ENCODE measurements around the gene DCAF11. TPM values are rescaled to one million over a fixed set of nuclear protein-coding genes. Genes with fewer than 3 reads are reported as not detected.
A peak's percentile ranks its signal among the peaks of the same experiment; 100 is the strongest.

Gene DCAF11
- total and polyA plus RNA-seq, 4 donors = 35.5 to 41.8 (median 38.5) TPM

GRCh38 chr14:24131549-24131966, 17.0 kb downstream of the DCAF11 start:
- H3K27me3 ChIP-seq (ENCODE audit: control insufficient read depth in 1 of 2, insufficient read depth in 2 of 2, low read length in 1 of 2) = no peaks in the 10 kb centered on the region
- H3K4me1 ChIP-seq (ENCODE audit: control insufficient read depth in 1 of 2, insufficient read depth in 2 of 2, low read length in 2 of 2) = no peaks in the 10 kb centered on the region
- no peak overlapping the region for H3K4me3 ChIP-seq (ENCODE audit: low read length in 2 of 2)
- H3K36me3 ChIP-seq (ENCODE audit: control insufficient read depth in 1 of 2, insufficient read depth in 2 of 2, low read length in 1 of 2) = no peaks in the 10 kb centered on the region
- no peaks in the 10 kb centered on the region for H3K9me3 ChIP-seq (ENCODE audit: control insufficient read depth, low read length)
- H3K27ac ChIP-seq (ENCODE audit: low read depth in 1 of 2, low read length in 2 of 2) = no peak overlapping the region
- 60 to 78% methylated on average over 13 to 15 of the region's 15 CpGs for WGBS, 2 donors
- intact Hi-C loops (cut with DNase I) = no loop called here
- ATAC-seq (ENCODE audit: low FRiP score) (no peak), DNase-seq (peak; percentile 33 to 61)

GRCh38 chr14:24132061-24132685, 17.6 kb downstream of the DCAF11 start:
- WGBS, 2 donors = 82 to 90% methylated on average over 24 of the region's 24 CpGs
- no peaks in the 10 kb centered on the region for H3K36me3 ChIP-seq (ENCODE audit: control insufficient read depth in 1 of 2, insufficient read depth in 2 of 2, low read length in 1 of 2)
- H3K9me3 ChIP-seq (ENCODE audit: control insufficient read depth, low read length) = no peaks in the 10 kb centered on the region
- H3K27me3 ChIP-seq (ENCODE audit: control insufficient read depth in 1 of 2, insufficient read depth in 2 of 2, low read length in 1 of 2) = no peaks in the 10 kb centered on the region
- no peak overlapping the region for H3K4me3 ChIP-seq (ENCODE audit: low read length in 2 of 2)
- intact Hi-C loops (cut with DNase I) = no loop called here
- no peaks in the 10 kb centered on the region for H3K4me1 ChIP-seq (ENCODE audit: control insufficient read depth in 1 of 2, insufficient read depth in 2 of 2, low read length in 2 of 2)
- no peak overlapping the region for H3K27ac ChIP-seq (ENCODE audit: low read depth in 1 of 2, low read length in 2 of 2)
- DNase-seq (peak; percentile 36 to 67), ATAC-seq (ENCODE audit: low FRiP score) (no peak)

GRCh38 chr14:24132976-24133375, 18.4 kb downstream of the DCAF11 start:
- intact Hi-C loops (cut with DNase I) = loop anchor here in 1 of 2 donors (1.0 kb wide), 1 partner anchor 17 kb away; no protein-coding TSS in a partner anchor
- no peaks in the 10 kb centered on the region for H3K4me1 ChIP-seq (ENCODE audit: control insufficient read depth in 1 of 2, insufficient read depth in 2 of 2, low read length in 2 of 2)

GRCh38 chr14:24133735-24134134, 19.2 kb downstream of the DCAF11 start:
- Histone ChIP-seq H3K27me3 (ENCODE audit: control insufficient read depth in 1 of 2, insufficient read depth in 2 of 2, low read length in 1 of 2) (no peaks in the 10 kb centered on the region), H3K27ac (ENCODE audit: low read depth in 1 of 2, low read length in 2 of 2) (no peak overlapping the region), H3K9me3 (ENCODE audit: control insufficient read depth, low read length) (no peaks in the 10 kb centered on the region), H3K36me3 (ENCODE audit: control insufficient read depth in 1 of 2, insufficient read depth in 2 of 2, low read length in 1 of 2) (no peaks in the 10 kb centered on the region), H3K4me3 (ENCODE audit: low read length in 2 of 2) (no peak overlapping the region), H3K4me1 (ENCODE audit: control insufficient read depth in 1 of 2, insufficient read depth in 2 of 2, low read length in 2 of 2) (no peaks in the 10 kb centered on the region)
- DNase-seq (no peak), ATAC-seq (ENCODE audit: low FRiP score) (no peak)
- intact Hi-C loops (cut with DNase I) = loop anchor here in 1 of 2 donors (1.0 kb wide), 1 partner anchor 17 kb away; no protein-coding TSS in a partner anchor
- 96 to 97% methylated on average over 1 of the region's 1 CpG for WGBS, 2 donors

More at GRCh38 chr14:24132976-24133375, 18.4 kb downstream of the DCAF11 start:
- ATAC-seq (ENCODE audit: low FRiP score) (no peak), DNase-seq (no peak)
- H3K36me3 ChIP-seq (ENCODE audit: control insufficient read depth in 1 of 2, insufficient read depth in 2 of 2, low read length in 1 of 2) = no peaks in the 10 kb centered on the region
- H3K27me3 ChIP-seq (ENCODE audit: control insufficient read depth in 1 of 2, insufficient read depth in 2 of 2, low read length in 1 of 2) = no peaks in the 10 kb centered on the region
- WGBS, 2 donors = 93 to 94% methylated on average over 2 of the region's 2 CpGs
- H3K9me3 ChIP-seq (ENCODE audit: control insufficient read depth, low read length) = no peaks in the 10 kb centered on the region
- no peak overlapping the region for H3K4me3 ChIP-seq (ENCODE audit: low read length in 2 of 2)
- H3K27ac ChIP-seq (ENCODE audit: low read depth in 1 of 2, low read length in 2 of 2) = no peak overlapping the region

GRCh38 chr14:24135584-24135833, 20.9 kb downstream of the DCAF11 start:
- Histone ChIP-seq H3K36me3 (ENCODE audit: control insufficient read depth in 1 of 2, insufficient read depth in 2 of 2, low read length in 1 of 2) (no peaks in the 10 kb centered on the region), H3K4me1 (ENCODE audit: control insufficient read depth in 1 of 2, insufficient read depth in 2 of 2, low read length in 2 of 2) (no peaks in the 10 kb centered on the region), H3K27me3 (ENCODE audit: control insufficient read depth in 1 of 2, insufficient read depth in 2 of 2, low read length in 1 of 2) (no peaks in the 10 kb centered on the region), H3K4me3 (ENCODE audit: low read length in 2 of 2) (peak overlapping the region; percentile 36 to 92), H3K27ac (ENCODE audit: low read depth in 1 of 2, low read length in 2 of 2) (peak overlapping the region in 1 of 2 donors; percentile 26), H3K9me3 (ENCODE audit: control insufficient read depth, low read length) (no peaks in the 10 kb centered on the region)
- WGBS, 2 donors = 2% methylated on average over 9 of the region's 9 CpGs
- intact Hi-C loops (cut with DNase I) = no loop called here
- DNase-seq = no peak
- ATAC-seq (ENCODE audit: low FRiP score) = peak; percentile 1

GRCh38 chr14:24135834-24136683, 21.5 kb downstream of the DCAF11 start, which contains the start of gene PSME1:
PSME1 (plus strand) TSS chr14:24136194; CDS start chr14:24136263, 69 bp downstream.
- DNase-seq (peak; percentile 96 to 98), ATAC-seq (ENCODE audit: low FRiP score) (peak; percentile 99)
- Histone ChIP-seq H3K36me3 (ENCODE audit: control insufficient read depth in 1 of 2, insufficient read depth in 2 of 2, low read length in 1 of 2) (no peaks in the 10 kb centered on the region), H3K4me1 (ENCODE audit: control insufficient read depth in 1 of 2, insufficient read depth in 2 of 2, low read length in 2 of 2) (no peaks in the 10 kb centered on the region), H3K27me3 (ENCODE audit: control insufficient read depth in 1 of 2, insufficient read depth in 2 of 2, low read length in 1 of 2) (no peaks in the 10 kb centered on the region), H3K4me3 (ENCODE audit: low read length in 2 of 2) (peak within 1 kb of the TSS; percentile 71 to 92), H3K27ac (ENCODE audit: low read depth in 1 of 2, low read length in 2 of 2) (peak within 1 kb of the TSS in 1 of 2 donors; percentile 26), H3K9me3 (ENCODE audit: control insufficient read depth, low read length) (no peaks in the 10 kb centered on the region)
- 0 to 1% methylated on average over 39 to 75 of the region's 75 CpGs for WGBS, 2 donors
- intact Hi-C loops (cut with DNase I) = no loop called here

- Histone ChIP-seq H3K27ac (ENCODE audit: low read depth in 1 of 2, low read length in 2 of 2) (peak overlapping the region in 1 of 2 donors; percentile 14), H3K4me1 (ENCODE audit: control insufficient read depth in 1 of 2, insufficient read depth in 2 of 2, low read length in 2 of 2) (no peaks in the 10 kb centered on the region), H3K9me3 (ENCODE audit: control insufficient read depth, low read length) (no peaks in the 10 kb centered on the region), H3K36me3 (ENCODE audit: control insufficient read depth in 1 of 2, insufficient read depth in 2 of 2, low read length in 1 of 2) (no peaks in the 10 kb centered on the region), H3K27me3 (ENCODE audit: control insufficient read depth in 1 of 2, insufficient read depth in 2 of 2, low read length in 1 of 2) (no peaks in the 10 kb centered on the region), H3K4me3 (ENCODE audit: low read length in 2 of 2) (peak overlapping the region; percentile 71 to 92)
- DNase-seq (peak; percentile 34 to 36), ATAC-seq (ENCODE audit: low FRiP score) (no peak)
- intact Hi-C loops (cut with DNase I) = no loop called here
- 33 to 41% methylated on average over 13 of the region's 13 CpGs for WGBS, 2 donors
These were observed 22.3 kb downstream of the DCAF11 start for GRCh38 chr14:24136684-24137528.

GRCh38 chr14:24137529-24138395, 23.2 kb downstream of the DCAF11 start:
- Histone ChIP-seq H3K27ac (ENCODE audit: low read depth in 1 of 2, low read length in 2 of 2) (no peak overlapping the region), H3K9me3 (ENCODE audit: control insufficient read depth, low read length) (no peaks in the 10 kb centered on the region), H3K27me3 (ENCODE audit: control insufficient read depth in 1 of 2, insufficient read depth in 2 of 2, low read length in 1 of 2) (no peaks in the 10 kb centered on the region), H3K4me3 (ENCODE audit: low read length in 2 of 2) (no peak overlapping the region), H3K4me1 (ENCODE audit: control insufficient read depth in 1 of 2, insufficient read depth in 2 of 2, low read length in 2 of 2) (no peaks in the 10 kb centered on the region), H3K36me3 (ENCODE audit: control insufficient read depth in 1 of 2, insufficient read depth in 2 of 2, low read length in 1 of 2) (no peaks in the 10 kb centered on the region)
- intact Hi-C loops (cut with DNase I) = no loop called here
- ATAC-seq (ENCODE audit: low FRiP score) (no peak), DNase-seq (peak; percentile 21 to 74)
- 88 to 91% methylated on average over 8 of the region's 8 CpGs for WGBS, 2 donors

Data from aorta (tissue), 5 donors.